IPS-11a (cell line): ENCODE measurements around the gene GRAMD4.

ENCODE experiments used
- H3K4me3 ChIP-seq: one replicate; pipeline ENCODE4 v1.5.1; 2013; ENCODE audit warnings: low read depth, low read length, control low read depth

Gene GRAMD4

GRCh38 chr22:46686221-46687047, 66.2 kb downstream of the GRAMD4 start:
- H3K4me3 ChIP-seq = no peak overlapping the region

- H3K4me3 ChIP-seq = no peak overlapping the region
These were observed 66.9 kb downstream of the GRAMD4 start for GRCh38 chr22:46687048-46687444.

- H3K4me3 ChIP-seq = no peak overlapping the region
These were observed 67.3 kb downstream of the GRAMD4 start for GRCh38 chr22:46687460-46687859.

GRCh38 chr22:46688949-46689348, 68.8 kb downstream of the GRAMD4 start:
- H3K4me3 ChIP-seq = no peak overlapping the region

- H3K4me3 ChIP-seq = no peak overlapping the region
These were observed 70.0 kb downstream of the GRAMD4 start for GRCh38 chr22:46690146-46690545.

GRCh38 chr22:46691571-46691970, 71.4 kb downstream of the GRAMD4 start:
- no peak overlapping the region for H3K4me3 ChIP-seq

GRCh38 chr22:46693634-46694415, 73.6 kb downstream of the GRAMD4 start:
- H3K4me3 ChIP-seq = no peak overlapping the region

GRCh38 chr22:46694416-46695170, 74.4 kb downstream of the GRAMD4 start:
- no peak overlapping the region for H3K4me3 ChIP-seq

- no peak overlapping the region for H3K4me3 ChIP-seq
These were observed 75.4 kb downstream of the GRAMD4 start for GRCh38 chr22:46695346-46696228.

GRCh38 chr22:46696229-46696518, 76.0 kb downstream of the GRAMD4 start:
- no peak overlapping the region for H3K4me3 ChIP-seq

- H3K4me3 ChIP-seq = no peak overlapping the region
These were observed 76.4 kb downstream of the GRAMD4 start for GRCh38 chr22:46696614-46697013.

- H3K4me3 ChIP-seq = no peak overlapping the region
These were observed 77.8 kb downstream of the GRAMD4 start for GRCh38 chr22:46697811-46698515.

GRCh38 chr22:46699091-46699490, 78.9 kb downstream of the GRAMD4 start:
- H3K4me3 ChIP-seq = no peak overlapping the region

- H3K4me3 ChIP-seq = no peak overlapping the region
These were observed 81.1 kb downstream of the GRAMD4 start for GRCh38 chr22:46701262-46701661.

- H3K4me3 ChIP-seq = no peak overlapping the region
These were observed 83.2 kb downstream of the GRAMD4 start for GRCh38 chr22:46703171-46703995.

GRCh38 chr22:46703996-46704370, 83.8 kb downstream of the GRAMD4 start:
- H3K4me3 ChIP-seq = no peak overlapping the region

GRCh38 chr22:46706060-46706459, 85.9 kb downstream of the GRAMD4 start:
- no peak overlapping the region for H3K4me3 ChIP-seq

GRCh38 chr22:46707305-46707704, 87.1 kb downstream of the GRAMD4 start:
- H3K4me3 ChIP-seq = no peak overlapping the region
